Measurements from ENCODE around the gene MCTP1. TPM values are rescaled to one million over a fixed set of nuclear protein-coding genes. Genes with fewer than 3 reads are reported as not detected.

The MCTP1 gene
- total RNA-seq, 1 experiment from 2014 or later = 5.6 TPM

DNA sequence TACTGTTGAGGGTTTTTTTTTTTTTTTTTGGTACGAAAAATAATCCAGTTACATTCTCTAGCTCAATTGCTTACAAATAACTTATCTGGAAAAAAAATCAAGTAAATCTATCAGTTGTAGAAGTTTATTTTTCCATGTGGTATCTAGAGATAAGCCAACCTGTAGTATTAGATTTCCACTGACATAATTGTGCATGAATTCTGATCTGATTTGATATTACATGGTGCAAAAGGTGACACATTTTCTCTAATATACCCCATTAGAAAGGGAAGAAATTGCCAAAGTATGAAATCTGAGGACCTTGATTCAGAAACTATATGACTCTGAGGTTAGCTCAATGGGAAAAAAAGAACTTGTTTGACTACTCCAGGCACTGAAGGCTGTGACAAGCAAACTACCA lies 524.9 kb downstream of the MCTP1 start (continued):
- no peak for TF ChIP-seq ZMAT4 (CRISPR knock-in tag; IDR thresholded peaks at IDR 0.05)
- TF ChIP-seq ZNF396 (CRISPR knock-in tag; IDR thresholded peaks at IDR 0.05; ENCODE audit: borderline replicate concordance) = no peak
- no peak for TF ChIP-seq IRF2 (CRISPR knock-in tag; IDR thresholded peaks at IDR 0.05; ENCODE audit: borderline replicate concordance, low read depth)
- TF ChIP-seq GABPB1 (CRISPR knock-in tag; IDR thresholded peaks at IDR 0.05) = no peak
- TF ChIP-seq NFATC4 (CRISPR knock-in tag; IDR thresholded peaks at IDR 0.05) = no peak
- no peak for TF ChIP-seq JAZF1 (CRISPR knock-in tag; IDR thresholded peaks at IDR 0.05)
- TF ChIP-seq, protein P1, sequence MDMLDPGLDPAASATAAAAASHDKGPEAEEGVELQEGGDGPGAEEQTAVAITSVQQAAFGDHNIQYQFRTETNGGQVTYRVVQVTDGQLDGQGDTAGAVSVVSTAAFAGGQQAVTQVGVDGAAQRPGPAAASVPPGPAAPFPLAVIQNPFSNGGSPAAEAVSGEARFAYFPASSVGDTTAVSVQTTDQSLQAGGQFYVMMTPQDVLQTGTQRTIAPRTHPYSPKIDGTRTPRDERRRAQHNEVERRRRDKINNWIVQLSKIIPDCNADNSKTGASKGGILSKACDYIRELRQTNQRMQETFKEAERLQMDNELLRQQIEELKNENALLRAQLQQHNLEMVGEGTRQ (CRISPR knock-in tag; IDR thresholded peaks at IDR 0.05) = no peak
- TF ChIP-seq, protein P2, sequence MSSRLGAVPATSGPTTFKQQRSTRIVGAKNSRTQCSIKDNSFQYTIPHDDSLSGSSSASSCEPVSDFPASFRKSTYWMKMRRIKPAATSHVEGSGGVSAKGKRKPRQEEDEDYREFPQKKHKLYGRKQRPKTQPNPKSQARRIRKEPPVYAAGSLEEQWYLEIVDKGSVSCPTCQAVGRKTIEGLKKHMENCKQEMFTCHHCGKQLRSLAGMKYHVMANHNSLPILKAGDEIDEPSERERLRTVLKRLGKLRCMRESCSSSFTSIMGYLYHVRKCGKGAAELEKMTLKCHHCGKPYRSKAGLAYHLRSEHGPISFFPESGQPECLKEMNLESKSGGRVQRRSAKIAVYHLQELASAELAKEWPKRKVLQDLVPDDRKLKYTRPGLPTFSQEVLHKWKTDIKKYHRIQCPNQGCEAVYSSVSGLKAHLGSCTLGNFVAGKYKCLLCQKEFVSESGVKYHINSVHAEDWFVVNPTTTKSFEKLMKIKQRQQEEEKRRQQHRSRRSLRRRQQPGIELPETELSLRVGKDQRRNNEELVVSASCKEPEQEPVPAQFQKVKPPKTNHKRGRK (CRISPR knock-in tag; IDR thresholded peaks at IDR 0.05; ENCODE audit: borderline replicate concordance) = no peak

DNA sequence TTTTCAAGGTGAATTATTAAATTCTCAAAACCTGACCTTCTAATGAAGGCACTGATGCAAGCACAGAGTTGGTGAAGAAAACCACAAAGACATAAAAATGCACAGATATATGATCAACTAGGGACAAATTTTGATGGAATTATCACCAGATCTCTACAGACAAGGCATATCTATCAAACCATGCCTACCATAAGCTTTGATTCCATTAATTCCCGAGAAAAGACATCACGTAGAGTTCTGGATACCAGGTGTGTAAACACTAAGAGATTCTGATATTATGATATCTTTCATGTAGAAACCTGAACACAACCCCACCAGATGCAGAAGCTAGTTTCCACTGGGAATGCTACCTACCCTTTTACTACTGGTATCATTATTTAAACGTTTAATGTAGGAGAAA lies 525.9 kb downstream of the MCTP1 start:
- TF ChIP-seq ZNF138 (CRISPR knock-in tag; conservative IDR thresholded peaks at IDR 0.05) (no peak), SP1 (CRISPR knock-in tag; conservative IDR thresholded peaks at IDR 0.05) (no peak), ESRRA (CRISPR knock-in tag; IDR thresholded peaks at IDR 0.05; ENCODE audit: borderline replicate concordance) (no peak), ZNF532 (CRISPR knock-in tag; IDR thresholded peaks at IDR 0.05; ENCODE audit: borderline replicate concordance) (no peak), CBFB (CRISPR knock-in tag; IDR thresholded peaks at IDR 0.05; ENCODE audit: low read depth) (no peak), ZBTB21 (CRISPR knock-in tag; IDR thresholded peaks at IDR 0.05; ENCODE audit: borderline replicate concordance) (no peak), ZNF423 (CRISPR knock-in tag; IDR thresholded peaks at IDR 0.05) (no peak), KAT7 (CRISPR knock-in tag; IDR thresholded peaks at IDR 0.05; ENCODE audit: borderline replicate concordance) (no peak), MYBL2 (CRISPR knock-in tag; IDR thresholded peaks at IDR 0.05) (no peak), ZNF317 (CRISPR knock-in tag; IDR thresholded peaks at IDR 0.05; ENCODE audit: borderline replicate concordance, low read depth) (no peak)
- TF ChIP-seq, protein P3, sequence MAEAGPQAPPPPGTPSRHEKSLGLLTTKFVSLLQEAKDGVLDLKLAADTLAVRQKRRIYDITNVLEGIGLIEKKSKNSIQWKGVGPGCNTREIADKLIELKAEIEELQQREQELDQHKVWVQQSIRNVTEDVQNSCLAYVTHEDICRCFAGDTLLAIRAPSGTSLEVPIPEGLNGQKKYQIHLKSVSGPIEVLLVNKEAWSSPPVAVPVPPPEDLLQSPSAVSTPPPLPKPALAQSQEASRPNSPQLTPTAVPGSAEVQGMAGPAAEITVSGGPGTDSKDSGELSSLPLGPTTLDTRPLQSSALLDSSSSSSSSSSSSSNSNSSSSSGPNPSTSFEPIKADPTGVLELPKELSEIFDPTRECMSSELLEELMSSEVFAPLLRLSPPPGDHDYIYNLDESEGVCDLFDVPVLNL (CRISPR knock-in tag; IDR thresholded peaks at IDR 0.05; ENCODE audit: borderline replicate concordance, low read depth) = no peak
- TF ChIP-seq, protein P2 (CRISPR knock-in tag; IDR thresholded peaks at IDR 0.05; ENCODE audit: borderline replicate concordance) = no peak
- H3K27me3 Mint-ChIP-seq (ENCODE audit: low read depth) = no peaks in the 10 kb centered on the region
- no peak for ATAC-seq
- DNase-seq (ENCODE audit: low spot score) = no peak
- no peaks in the 10 kb centered on the region for H3K9me3 Mint-ChIP-seq
- H3K4me1 Mint-ChIP-seq = no peaks in the 10 kb centered on the region
- CTCF ChIA-PET = no interaction called here
- H3K36me3 Mint-ChIP-seq = no peaks in the 10 kb centered on the region
- POLR2A ChIA-PET = no interaction called here
- no peak overlapping the region for H3K27ac Mint-ChIP-seq
- H3K4me3 Mint-ChIP-seq = no peak overlapping the region

All from WTC11 (cell line).